IMR-90 (cell line): Measurements from ENCODE around the gene STX7.

ENCODE experiments used
- MAFK ChIP-seq: IDR thresholded peaks from 2 replicates; pipeline ENCODE4 v1.6.1; 2012; ENCODE audit warnings: low read depth, low read length, improper control_type of control experiment
- NFE2L2 ChIP-seq: fragments of 150-350 bp; IDR thresholded peaks from 2 replicates; pipeline ENCODE4 v1.6.1; 2016; ENCODE audit warnings: low read depth, mild to moderate bottlenecking, low read length
- TF ChIP-seq, protein P1 (sequence below): conservative IDR thresholded peaks from 2 replicates; pipeline ENCODE4 v1.5.1; 2012; ENCODE audit warnings: mild to moderate bottlenecking, low read depth, low read length, improper control_type of control experiment
- TF ChIP-seq, protein P2 (sequence below): fragments of 150-350 bp; IDR thresholded peaks from 2 replicates; pipeline ENCODE4 v1.6.1; 2017; ENCODE audit warnings: mild to moderate bottlenecking, antibody characterized with exemption, low read length, low read depth

DNA sequence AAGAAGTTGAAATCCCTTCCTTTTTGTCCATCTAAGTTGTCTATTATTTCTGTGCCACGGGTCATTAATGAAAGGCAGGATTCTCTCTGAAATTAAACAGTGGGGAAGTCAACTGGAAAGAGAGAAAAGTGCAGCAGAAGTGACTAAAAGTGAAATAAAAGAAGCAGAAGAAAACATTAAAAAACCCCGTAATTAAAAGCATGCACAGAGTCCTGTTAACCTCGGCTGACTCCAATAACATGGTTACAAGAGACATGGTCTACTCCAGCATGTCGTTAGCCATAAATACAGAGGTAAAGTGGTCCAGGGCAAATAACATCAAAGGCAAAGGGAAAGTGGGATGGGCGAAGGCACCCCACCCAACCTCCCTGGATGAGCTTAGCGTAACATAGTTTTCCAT lies 98.6 kb downstream of the STX7 start:
- TF ChIP-seq MAFK, result no peak
- TF ChIP-seq, protein P1, sequence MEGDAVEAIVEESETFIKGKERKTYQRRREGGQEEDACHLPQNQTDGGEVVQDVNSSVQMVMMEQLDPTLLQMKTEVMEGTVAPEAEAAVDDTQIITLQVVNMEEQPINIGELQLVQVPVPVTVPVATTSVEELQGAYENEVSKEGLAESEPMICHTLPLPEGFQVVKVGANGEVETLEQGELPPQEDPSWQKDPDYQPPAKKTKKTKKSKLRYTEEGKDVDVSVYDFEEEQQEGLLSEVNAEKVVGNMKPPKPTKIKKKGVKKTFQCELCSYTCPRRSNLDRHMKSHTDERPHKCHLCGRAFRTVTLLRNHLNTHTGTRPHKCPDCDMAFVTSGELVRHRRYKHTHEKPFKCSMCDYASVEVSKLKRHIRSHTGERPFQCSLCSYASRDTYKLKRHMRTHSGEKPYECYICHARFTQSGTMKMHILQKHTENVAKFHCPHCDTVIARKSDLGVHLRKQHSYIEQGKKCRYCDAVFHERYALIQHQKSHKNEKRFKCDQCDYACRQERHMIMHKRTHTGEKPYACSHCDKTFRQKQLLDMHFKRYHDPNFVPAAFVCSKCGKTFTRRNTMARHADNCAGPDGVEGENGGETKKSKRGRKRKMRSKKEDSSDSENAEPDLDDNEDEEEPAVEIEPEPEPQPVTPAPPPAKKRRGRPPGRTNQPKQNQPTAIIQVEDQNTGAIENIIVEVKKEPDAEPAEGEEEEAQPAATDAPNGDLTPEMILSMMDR, result no peak
- TF ChIP-seq, protein P2, sequence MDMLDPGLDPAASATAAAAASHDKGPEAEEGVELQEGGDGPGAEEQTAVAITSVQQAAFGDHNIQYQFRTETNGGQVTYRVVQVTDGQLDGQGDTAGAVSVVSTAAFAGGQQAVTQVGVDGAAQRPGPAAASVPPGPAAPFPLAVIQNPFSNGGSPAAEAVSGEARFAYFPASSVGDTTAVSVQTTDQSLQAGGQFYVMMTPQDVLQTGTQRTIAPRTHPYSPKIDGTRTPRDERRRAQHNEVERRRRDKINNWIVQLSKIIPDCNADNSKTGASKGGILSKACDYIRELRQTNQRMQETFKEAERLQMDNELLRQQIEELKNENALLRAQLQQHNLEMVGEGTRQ, result no peak
- no peak for TF ChIP-seq NFE2L2
